Activated T-helper 1 cell treated with anti-CD3 and anti-CD28 coated beads, Interleukin-12 subunit alpha, Interleukin-12 subunit beta, Interleukin-2, Interleukin-4 antibody, amounts not matched to agents 30 ng/mL and 10 ng/mL and 1 ng/mL, durations not matched to agents 14 hours and 24 hours and 36 hours (primary cell): ENCODE results near the gene FARP1. TPM values are rescaled to one million over a fixed set of nuclear protein-coding genes. Genes with fewer than 3 reads are reported as not detected.

Source experiments
- DNase-seq: peaks from one replicate; pipeline ENCODE4 v3.0.0; 2021; ENCODE audit warnings: low spot score
- H3K27ac Mint-ChIP-seq: one replicate; pipeline ENCODE4 v1.8.0; 2021; ENCODE audit warnings: mild to moderate bottlenecking, mixed read lengths
- H3K27me3 Mint-ChIP-seq: one replicate; pipeline ENCODE4 v1.8.0; 2022; ENCODE audit warnings: mild to moderate bottlenecking, moderate library complexity, mixed read lengths; ENCODE audit not compliant: insufficient read depth
- H3K36me3 Mint-ChIP-seq: one replicate; pipeline ENCODE4 v1.8.0; 2021; ENCODE audit warnings: low read depth, mixed read lengths
- H3K4me1 Mint-ChIP-seq: one replicate; pipeline ENCODE4 v1.8.0; 2021; ENCODE audit warnings: low read depth, mixed read lengths
- H3K4me3 Mint-ChIP-seq: one replicate; pipeline ENCODE4 v1.8.0; 2021; ENCODE audit warnings: mild to moderate bottlenecking, moderate library complexity, mixed read lengths
- H3K9me3 Mint-ChIP-seq: one replicate; pipeline ENCODE4 v1.8.0; 2021; ENCODE audit warnings: mixed read lengths
- intact Hi-C: fragments of 100-400 bp; cut with micrococcal nuclease; formaldehyde crosslinking; loops from one replicate; pipeline ENCODE4 v1.15.1; 2024
- total RNA-seq: library from RNA; stranded (reverse); gene quantifications from 2 replicates; pipeline ENCODE4 v1.2.3, GENCODE V29; 2022

The FARP1 gene
- total RNA-seq, 1 donor from 2014 or later: 0.34 TPM

GRCh38 chr13:98446234-98446621, 303.3 kb downstream of the FARP1 start:
- Mint-ChIP-seq H3K4me1 (peaks cover 14% of the 10 kb centered on the region), H3K36me3 (peaks cover 20% of the 10 kb centered on the region), H3K9me3 (no peaks in the 10 kb centered on the region), H3K4me3 (no peak overlapping the region), H3K27ac (no peak overlapping the region), H3K27me3 (no peaks in the 10 kb centered on the region)
- no peak for DNase-seq
- intact Hi-C loops: no loop called here

GRCh38 chr13:98447130-98447529, 304.2 kb downstream of the FARP1 start:
- no peak overlapping the region for H3K27ac Mint-ChIP-seq
- DNase-seq: no peak

GRCh38 chr13:98447881-98448641, 305.2 kb downstream of the FARP1 start:
- Mint-ChIP-seq H3K36me3 (peaks cover 36% of the 10 kb centered on the region), H3K4me1 (peaks cover 22% of the 10 kb centered on the region), H3K9me3 (no peaks in the 10 kb centered on the region), H3K27ac (peak overlapping the region; percentile 23), H3K27me3 (no peaks in the 10 kb centered on the region), H3K4me3 (no peak overlapping the region)
- no peak for DNase-seq
- intact Hi-C loops: no loop called here

More at GRCh38 chr13:98447130-98447529, 304.2 kb downstream of the FARP1 start:
- Mint-ChIP-seq H3K9me3 (no peaks in the 10 kb centered on the region), H3K27me3 (no peaks in the 10 kb centered on the region), H3K4me1 (peaks cover 22% of the 10 kb centered on the region), H3K4me3 (no peak overlapping the region), H3K36me3 (peaks cover 29% of the 10 kb centered on the region)
- intact Hi-C loops: no loop called here

GRCh38 chr13:98448642-98448928, 305.7 kb downstream of the FARP1 start:
- peaks cover 40% of the 10 kb centered on the region for H3K36me3 Mint-ChIP-seq
- H3K9me3 Mint-ChIP-seq: no peaks in the 10 kb centered on the region
- H3K27me3 Mint-ChIP-seq: no peaks in the 10 kb centered on the region
- DNase-seq: no peak
- H3K4me1 Mint-ChIP-seq: peaks cover 22% of the 10 kb centered on the region
- no peak overlapping the region for H3K27ac Mint-ChIP-seq
- H3K4me3 Mint-ChIP-seq: no peak overlapping the region
- intact Hi-C loops: no loop called here

- DNase-seq: no peak
- no peak overlapping the region for H3K4me3 Mint-ChIP-seq
- no peaks in the 10 kb centered on the region for H3K9me3 Mint-ChIP-seq
- no peak overlapping the region for H3K27ac Mint-ChIP-seq
- intact Hi-C loops: no loop called here
- peaks cover 40% of the 10 kb centered on the region for H3K36me3 Mint-ChIP-seq
- H3K27me3 Mint-ChIP-seq: no peaks in the 10 kb centered on the region
- peaks cover 22% of the 10 kb centered on the region for H3K4me1 Mint-ChIP-seq
Observed at GRCh38 chr13:98449273-98449672, 306.4 kb downstream of the FARP1 start.

- Mint-ChIP-seq H3K36me3 (peaks cover 43% of the 10 kb centered on the region), H3K4me1 (peaks cover 22% of the 10 kb centered on the region), H3K9me3 (no peaks in the 10 kb centered on the region), H3K27me3 (no peaks in the 10 kb centered on the region), H3K27ac (no peak overlapping the region), H3K4me3 (no peak overlapping the region)
- intact Hi-C loops: no loop called here
- no peak for DNase-seq
Observed at GRCh38 chr13:98450026-98450425, 307.1 kb downstream of the FARP1 start.

- Mint-ChIP-seq H3K4me1 (peaks cover 17% of the 10 kb centered on the region), H3K27ac (peak overlapping the region; percentile 40), H3K27me3 (no peaks in the 10 kb centered on the region), H3K9me3 (no peaks in the 10 kb centered on the region), H3K36me3 (peaks cover 46% of the 10 kb centered on the region), H3K4me3 (no peak overlapping the region)
- intact Hi-C loops: no loop called here
- DNase-seq: no peak
Observed at GRCh38 chr13:98450539-98451111, 307.7 kb downstream of the FARP1 start.

- Mint-ChIP-seq H3K4me1 (peaks cover 15% of the 10 kb centered on the region), H3K9me3 (no peaks in the 10 kb centered on the region), H3K36me3 (peaks cover 53% of the 10 kb centered on the region), H3K27me3 (no peaks in the 10 kb centered on the region), H3K27ac (peak overlapping the region; percentile 48), H3K4me3 (no peak overlapping the region)
- intact Hi-C loops: no loop called here
- DNase-seq: no peak
Observed at GRCh38 chr13:98451676-98452470, 309.0 kb downstream of the FARP1 start.

- Mint-ChIP-seq H3K4me3 (no peak overlapping the region), H3K27me3 (no peaks in the 10 kb centered on the region), H3K9me3 (no peaks in the 10 kb centered on the region), H3K27ac (no peak overlapping the region), H3K4me1 (peaks cover 15% of the 10 kb centered on the region), H3K36me3 (peaks cover 47% of the 10 kb centered on the region)
- intact Hi-C loops: no loop called here
- no peak for DNase-seq
Observed at GRCh38 chr13:98452851-98453843, 310.3 kb downstream of the FARP1 start.

GRCh38 chr13:98454389-98454881, 311.5 kb downstream of the FARP1 start:
- H3K4me1 Mint-ChIP-seq: peaks cover 15% of the 10 kb centered on the region
- intact Hi-C loops: no loop called here
- peaks cover 45% of the 10 kb centered on the region for H3K36me3 Mint-ChIP-seq
- peak overlapping the region; percentile 48 for H3K27ac Mint-ChIP-seq
- no peak overlapping the region for H3K4me3 Mint-ChIP-seq
- DNase-seq: no peak
- no peaks in the 10 kb centered on the region for H3K27me3 Mint-ChIP-seq
- no peaks in the 10 kb centered on the region for H3K9me3 Mint-ChIP-seq

GRCh38 chr13:98456413-98456845, 313.5 kb downstream of the FARP1 start:
- peaks cover 45% of the 10 kb centered on the region for H3K36me3 Mint-ChIP-seq
- H3K4me3 Mint-ChIP-seq: no peak overlapping the region
- no peaks in the 10 kb centered on the region for H3K9me3 Mint-ChIP-seq
- intact Hi-C loops: no loop called here
- H3K4me1 Mint-ChIP-seq: peaks cover 6% of the 10 kb centered on the region
- peak overlapping the region; percentile 18 for H3K27ac Mint-ChIP-seq
- no peak for DNase-seq
- H3K27me3 Mint-ChIP-seq: no peaks in the 10 kb centered on the region

GRCh38 chr13:98457053-98457452, 314.2 kb downstream of the FARP1 start:
- DNase-seq: no peak
- H3K9me3 Mint-ChIP-seq: no peaks in the 10 kb centered on the region
- H3K27me3 Mint-ChIP-seq: no peaks in the 10 kb centered on the region
- no peak overlapping the region for H3K4me3 Mint-ChIP-seq
- no peaks in the 10 kb centered on the region for H3K4me1 Mint-ChIP-seq
- peaks cover 40% of the 10 kb centered on the region for H3K36me3 Mint-ChIP-seq
- intact Hi-C loops: no loop called here
- H3K27ac Mint-ChIP-seq: no peak overlapping the region
